ENCODE data around the gene FAM118B.

FAM118B gene

DNA sequence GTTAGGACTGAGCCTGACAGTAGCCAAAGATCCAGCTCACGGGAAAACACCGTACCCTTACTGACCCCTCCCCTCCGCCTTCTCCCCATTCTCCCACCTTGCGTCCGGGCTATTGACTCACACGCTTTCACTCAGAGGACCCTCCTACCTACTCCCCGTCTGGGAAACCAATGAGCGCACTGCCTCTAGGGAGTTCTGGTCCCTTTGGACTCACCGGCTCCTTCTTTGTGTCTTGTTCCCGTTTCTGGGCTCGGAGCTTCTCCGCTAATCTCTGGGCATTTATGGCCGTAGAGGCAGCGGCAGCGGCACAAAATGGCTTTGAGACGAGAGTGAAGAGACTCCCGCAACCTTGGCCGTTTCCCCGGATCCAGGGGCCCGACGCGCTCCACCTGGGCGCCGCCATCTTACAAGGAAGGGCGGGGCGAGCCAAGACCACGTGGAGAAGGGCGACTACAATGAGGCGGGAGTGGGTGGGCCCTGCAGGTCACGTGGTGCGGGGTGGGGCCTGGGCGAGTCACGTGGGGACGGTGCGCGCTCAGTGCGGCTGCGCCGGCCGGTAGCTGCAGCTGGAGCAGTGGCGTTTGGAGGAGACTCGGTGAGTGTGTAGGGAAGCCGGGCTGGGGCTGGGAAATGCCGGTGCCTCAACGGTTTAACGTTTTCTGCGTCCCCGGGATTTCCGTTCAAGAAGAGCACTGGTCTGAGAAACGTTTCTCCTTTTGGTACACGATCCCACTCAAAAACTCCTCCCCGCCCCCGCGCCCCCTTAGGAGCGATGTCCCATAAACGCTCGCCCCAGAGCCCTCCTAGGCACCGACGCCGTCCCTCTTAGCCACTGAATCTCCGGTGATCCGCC is at the start of gene FAM118B, which contains the start of gene RPUSD4:
FAM118B (plus strand) TSS at position 547 of the 853 bp plus-strand sequence. CDS start 23,220 bp downstream, outside the sequence.
RPUSD4 (minus strand) TSS at position 415 of the 853 bp plus-strand sequence; CDS start at position 403, 12 bp downstream.
- DNase-seq, result peak; percentile 99

DNA sequence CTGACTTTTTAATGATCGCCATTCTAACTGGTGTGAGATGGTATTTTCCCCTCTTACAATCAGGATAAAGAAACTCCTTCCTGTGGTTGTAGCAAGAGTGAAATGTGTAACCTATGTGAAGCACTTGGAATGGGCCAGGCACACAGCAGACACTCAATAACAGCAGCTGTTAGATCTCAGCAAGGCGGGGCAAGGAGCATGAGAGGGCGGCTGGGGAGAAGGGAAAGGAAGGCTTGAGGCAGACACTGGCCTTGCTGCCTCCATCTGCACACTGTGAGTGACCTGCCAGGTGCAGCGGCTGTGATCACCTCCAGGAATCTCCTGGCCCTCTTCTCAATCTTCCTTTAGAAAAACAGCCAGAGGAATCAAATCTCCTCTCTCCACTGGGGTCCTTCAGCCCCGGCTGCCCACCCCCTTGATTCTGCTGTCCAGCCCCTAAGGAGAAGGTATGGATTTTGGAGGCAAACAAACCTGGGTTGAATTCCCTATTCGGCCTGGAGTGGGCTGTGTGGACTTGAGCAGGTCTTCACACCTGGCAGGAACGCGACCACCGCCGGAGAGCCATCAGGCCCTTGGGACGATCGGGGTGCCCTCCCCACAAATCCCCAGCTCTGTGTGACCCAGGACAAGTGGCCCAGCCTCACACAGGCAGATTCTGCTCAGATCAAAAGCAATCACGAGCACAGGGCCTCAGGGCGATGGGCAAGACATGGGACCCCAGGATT is 49.1 kb upstream of the FAM118B start:
- DNase-seq, result no peak

DNA sequence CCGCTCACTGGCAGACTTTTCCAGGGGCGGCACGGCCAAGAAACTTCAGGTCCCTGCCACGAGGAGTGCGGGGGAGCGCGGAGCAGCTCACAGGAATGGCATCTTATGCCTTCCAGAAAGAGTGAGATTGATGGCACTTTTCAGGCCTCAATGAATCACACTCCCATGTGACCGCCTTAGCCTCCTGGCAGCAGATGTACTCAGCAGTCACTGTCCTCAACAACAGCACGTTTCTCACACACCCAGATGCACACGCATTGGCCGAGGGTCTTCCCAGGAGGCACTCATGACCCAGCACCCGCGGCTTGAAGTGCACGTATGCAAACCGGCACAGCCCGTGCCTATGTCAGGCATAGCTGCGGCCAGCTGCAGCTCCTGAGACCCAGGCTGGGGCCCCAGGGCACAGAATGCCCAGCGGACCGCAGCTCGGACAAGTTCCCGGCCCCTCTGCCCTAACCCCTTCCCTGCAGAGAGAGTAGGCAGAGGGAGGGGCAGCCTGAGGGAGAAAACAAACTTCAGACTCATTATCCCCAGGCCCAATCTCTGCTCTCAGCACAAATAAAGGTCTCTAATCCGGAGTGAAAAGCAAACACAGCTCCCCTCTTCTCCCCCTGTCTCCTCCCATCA is 48.4 kb upstream of the FAM118B start:
- no peak for DNase-seq

GRCh38 chr11:126163779-126164178 is 47.8 kb upstream of the FAM118B start:
- DNase-seq, result no peak

DNA sequence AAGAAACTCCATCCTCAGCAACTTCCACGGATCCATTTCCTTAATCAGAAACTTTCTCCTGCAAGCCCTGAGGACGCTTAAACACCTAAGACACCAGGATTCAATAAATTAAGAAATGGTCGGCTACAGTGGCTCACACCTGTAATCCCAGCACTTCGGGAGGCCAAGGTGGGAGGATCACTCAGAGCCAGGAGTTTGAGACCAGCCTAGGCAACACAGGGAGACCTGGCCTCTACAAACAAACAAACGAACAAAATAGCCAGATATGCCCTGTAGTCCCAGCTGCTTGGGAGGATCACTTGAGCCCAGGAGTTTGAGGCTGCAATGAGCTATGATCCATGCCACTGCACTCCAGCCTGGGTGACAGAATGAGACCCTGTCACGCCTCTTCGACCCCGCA is 46.8 kb upstream of the FAM118B start:
- DNase-seq, result no peak

DNA sequence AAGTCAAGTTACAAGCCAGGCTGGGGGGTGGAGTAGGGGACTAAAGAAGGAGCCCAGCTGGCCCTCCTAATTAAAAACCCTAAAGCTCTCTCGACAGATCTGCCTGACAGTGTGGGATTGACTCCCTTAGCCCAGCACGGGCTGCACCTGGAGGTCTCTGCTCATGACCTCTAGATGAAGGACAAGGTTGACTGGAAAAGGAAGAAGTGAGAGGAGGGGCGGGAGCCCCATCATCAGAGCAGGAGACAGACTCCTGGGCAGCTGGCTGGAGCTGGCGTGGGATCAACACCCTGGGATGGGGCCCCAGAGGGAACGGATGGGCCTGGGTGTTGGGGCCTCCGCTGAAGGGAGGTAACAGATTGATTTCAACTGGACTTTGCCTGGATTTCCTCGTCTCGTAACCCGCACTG is 46.3 kb upstream of the FAM118B start:
- no peak for DNase-seq

- no peak for DNase-seq
Measured at GRCh38 chr11:126165757-126166156, 45.8 kb upstream of the FAM118B start.

DNA sequence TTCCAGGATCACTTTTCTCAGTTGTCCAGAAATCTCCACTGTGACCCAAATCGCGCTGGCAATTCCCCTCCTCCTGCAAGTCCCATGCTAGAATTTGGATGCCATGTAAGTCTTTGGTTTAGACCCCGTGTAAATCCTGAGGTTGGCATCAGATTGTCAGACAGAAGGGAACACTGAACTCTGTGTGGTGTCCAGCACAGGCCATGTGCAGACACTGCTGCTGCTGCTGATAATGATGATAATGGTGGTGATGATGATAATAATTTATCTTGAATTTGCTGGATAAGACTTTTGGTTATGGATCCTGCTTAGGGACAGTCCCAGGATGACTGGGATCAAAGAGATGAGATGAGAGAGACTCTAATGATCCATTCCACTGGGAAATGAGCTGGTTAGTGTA is 45.2 kb upstream of the FAM118B start:
- DNase-seq, result no peak

- no peak for DNase-seq
Measured at GRCh38 chr11:126167488-126167887, 44.1 kb upstream of the FAM118B start.

- DNase-seq, result no peak
Measured at GRCh38 chr11:126169291-126169690, 42.3 kb upstream of the FAM118B start.

DNA sequence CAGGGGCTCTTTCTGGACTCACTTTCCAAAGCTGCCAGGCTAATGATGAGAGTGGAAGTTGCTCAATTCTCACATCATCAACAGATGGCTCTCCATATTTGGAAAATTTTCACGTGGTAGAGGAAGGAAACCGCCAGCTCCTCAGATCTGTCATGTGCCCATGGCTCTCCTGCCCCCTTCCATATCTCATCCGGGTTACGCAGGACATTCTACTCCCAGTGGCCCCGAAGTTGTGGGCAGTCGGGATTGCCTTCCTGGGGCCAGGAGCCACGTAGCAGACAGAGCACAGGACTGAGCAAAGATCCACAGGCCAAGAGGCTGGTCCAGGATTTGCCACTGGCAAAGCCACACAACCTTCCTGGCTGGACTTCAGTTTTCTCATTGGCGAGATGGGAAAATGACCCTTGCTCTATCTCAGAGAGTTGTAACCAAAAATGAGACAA is 39.0 kb upstream of the FAM118B start:
- no peak for DNase-seq

DNA sequence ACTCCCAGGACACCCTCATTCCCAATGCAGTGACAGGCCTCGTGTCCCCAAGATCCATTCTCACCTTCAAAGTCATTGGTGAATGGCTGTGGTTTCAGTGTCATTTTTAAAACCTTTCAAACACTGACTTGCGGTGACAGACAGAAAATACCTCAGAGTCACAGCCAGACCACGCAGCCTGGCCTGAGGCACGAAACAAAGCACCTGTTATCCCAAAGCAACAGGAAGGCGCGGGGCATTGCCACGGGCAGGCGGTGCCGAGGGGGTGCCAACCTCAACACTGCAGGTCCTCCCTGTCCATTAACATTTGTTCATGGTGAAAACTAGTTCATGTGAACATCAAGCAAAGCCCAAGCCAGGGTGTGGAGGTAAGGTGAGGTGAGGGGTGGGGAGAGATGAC is 38.3 kb upstream of the FAM118B start:
- DNase-seq, result no peak

DNA sequence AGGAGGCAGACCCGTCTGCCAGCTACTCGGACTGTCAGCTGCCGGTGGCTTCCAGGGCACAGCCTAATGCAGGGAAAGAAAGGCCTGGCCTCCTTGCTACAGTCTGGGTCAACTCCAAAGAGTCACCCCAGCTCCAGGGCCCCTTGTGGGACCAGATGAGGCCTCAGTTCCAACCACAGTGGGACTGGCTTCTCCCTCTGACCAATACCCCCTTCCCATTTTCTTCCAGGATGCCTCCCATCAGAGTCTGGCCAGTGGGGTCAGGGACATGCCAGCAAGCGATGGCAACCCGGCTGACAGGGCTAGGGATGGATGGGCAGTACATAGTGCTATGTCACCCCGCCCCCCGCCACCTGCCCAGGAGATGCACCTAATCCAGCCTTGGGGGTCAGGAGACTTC is 36.8 kb upstream of the FAM118B start:
- no peak for DNase-seq

GRCh38 chr11:126175393-126175792 is 36.2 kb upstream of the FAM118B start:
- DNase-seq, result no peak

DNA sequence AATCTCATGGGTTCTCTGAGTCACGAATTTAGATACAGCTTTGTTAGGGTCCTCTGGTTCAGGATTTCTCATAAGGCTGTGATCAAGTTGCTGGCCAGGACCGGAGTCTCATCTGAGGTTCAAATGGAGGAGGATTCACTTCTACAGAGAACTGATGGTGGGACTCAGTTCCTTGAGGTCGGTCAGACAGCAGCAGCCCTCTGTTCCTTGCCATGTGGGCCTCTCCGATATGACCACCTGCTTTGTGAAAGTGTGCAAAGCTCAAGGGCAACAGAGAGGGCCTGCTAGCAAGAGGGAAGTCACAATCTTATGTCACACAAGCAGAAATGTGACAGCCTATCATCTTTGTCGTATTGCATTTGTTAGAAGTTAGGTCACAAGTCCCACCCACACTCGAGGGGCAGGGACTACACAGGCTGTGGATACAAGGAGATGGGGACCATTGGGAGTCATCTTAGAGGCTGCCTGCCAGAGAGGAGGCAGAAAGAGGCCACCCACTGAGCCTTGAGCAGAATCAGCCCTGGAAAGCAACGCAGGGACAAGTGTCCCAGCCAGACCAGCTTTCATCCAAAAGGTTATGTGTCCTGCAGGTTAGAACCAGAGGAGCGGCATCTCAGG is 34.6 kb upstream of the FAM118B start:
- DNase-seq, result no peak

GRCh38 chr11:126181939-126182730 is 29.4 kb upstream of the FAM118B start:
- no peak for DNase-seq

DNA sequence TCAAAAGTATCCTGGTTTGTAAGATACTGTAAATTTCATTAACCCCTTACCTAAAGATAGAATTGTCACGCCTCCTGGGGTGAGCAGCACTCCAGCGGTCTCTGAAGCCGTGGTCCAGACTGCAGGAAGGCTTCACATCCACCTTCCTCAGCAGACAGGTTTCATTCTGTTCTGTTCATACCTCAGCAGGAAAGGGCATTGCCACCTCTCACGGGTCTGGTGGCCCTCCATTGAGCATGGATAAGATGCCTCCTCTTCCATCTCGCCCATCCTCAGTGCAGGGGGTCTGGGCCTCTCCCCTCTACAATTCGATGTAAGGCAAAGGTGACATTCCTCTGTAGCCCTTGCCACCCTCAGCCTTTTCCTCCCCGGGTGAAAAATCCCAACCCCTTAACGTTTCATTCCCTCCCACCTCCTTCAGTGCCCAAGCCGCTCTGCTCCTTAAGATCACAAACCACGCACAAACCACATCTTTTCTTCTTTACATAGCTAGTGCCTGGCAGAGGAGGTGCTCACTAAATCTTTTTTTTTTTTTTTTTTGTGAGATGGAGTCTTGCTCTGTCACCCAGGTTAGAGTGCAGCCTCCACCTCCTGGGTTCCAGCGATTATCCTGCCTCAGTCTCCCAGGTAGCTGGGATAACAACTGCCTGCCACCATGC is 28.7 kb upstream of the FAM118B start:
- no peak for DNase-seq

DNA sequence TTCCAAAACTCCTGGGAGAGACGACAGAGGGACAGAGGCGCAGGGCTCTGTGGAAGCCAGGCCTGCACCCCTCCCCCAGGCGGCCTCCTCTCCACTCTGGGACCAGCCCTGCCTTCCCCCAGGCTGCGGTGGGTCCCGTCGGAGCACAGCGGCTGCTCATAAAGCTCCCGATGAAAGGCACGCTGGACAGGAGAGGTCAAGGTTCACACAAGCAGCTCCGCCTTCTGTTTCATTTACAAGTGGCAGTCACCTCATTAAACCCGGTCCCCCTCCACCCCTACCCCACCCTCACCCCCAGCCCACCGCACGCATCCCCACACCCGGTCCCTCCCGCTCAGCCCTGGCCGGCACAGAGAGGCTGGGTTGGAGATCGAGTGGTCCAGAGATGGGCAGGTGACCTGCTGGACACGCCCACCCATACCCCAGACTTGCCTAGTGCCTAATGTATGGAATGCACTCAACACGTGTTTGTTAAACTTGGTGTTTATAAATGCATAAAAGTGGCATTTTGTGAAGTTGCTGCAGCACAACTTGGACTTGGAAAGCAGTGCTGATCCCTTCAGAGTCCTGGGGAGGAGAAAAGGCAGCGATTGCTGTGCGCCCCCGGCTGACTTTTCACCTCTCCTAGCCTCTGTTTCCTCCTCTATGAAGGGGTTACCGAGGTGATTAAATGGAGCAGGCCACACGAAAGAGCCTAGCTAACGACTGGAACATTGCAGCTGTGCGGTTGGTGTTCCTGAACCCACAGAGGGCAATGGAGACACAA is 26.1 kb upstream of the FAM118B start:
- no peak for DNase-seq

DNA sequence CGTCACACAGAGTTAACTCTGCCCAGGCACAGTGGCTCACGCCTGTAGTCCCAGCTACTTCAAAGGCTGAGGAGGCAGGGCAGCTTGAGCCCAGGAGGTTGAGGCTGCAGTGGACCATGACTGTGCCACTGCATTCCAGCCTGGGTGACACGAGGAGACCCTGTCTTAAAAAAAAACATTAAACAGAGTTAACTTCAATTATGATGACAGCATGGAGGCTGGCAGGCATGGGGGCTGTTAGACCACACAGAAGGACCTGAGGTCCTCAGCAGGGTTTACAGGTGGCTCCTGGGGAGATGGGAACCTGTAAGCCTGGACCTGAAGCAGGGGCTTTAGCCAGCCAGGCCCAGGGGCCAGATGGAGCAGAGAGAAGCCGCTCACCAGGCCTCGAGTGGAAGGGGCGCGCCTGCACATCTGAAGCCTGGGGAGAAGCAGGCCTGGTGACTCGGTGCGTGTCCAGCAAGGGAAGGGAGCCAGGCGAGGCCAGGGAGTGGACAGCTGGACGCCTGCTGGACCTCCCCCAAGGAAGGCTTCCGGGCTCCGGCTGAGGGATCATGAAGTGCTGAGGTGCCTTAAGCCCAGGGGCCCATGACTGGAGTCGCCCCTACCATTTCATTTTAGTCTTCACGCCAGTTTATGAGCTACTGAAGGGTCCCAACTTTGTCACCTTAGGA is 25.4 kb upstream of the FAM118B start:
- no peak for DNase-seq

Measured in activated naive CD4-positive, alpha-beta T cell treated with Interleukin-2 at 50 U/mL for 16 hours (primary cell).